Progenitor cell of endocrine pancreas (in vitro differentiated cells): ENCODE measurements around the gene HLA-A. TPM values are rescaled to one million over a fixed set of nuclear protein-coding genes. Genes with fewer than 3 reads are reported as not detected.

Experiments
- DNase-seq: peaks from one replicate; pipeline ENCODE4 v3.0.0; 2021; ENCODE audit warnings: low spot score; ENCODE audit not compliant: unreplicated experiment
- H3K27ac Mint-ChIP-seq: 2 replicates; pipeline ENCODE4 v1.8.0; 2021; ENCODE audit warnings: mild to moderate bottlenecking, moderate library complexity, mixed read lengths
- H3K27me3 Mint-ChIP-seq: 2 replicates; pipeline ENCODE4 v1.8.0; 2021; ENCODE audit warnings: mixed read lengths
- H3K36me3 Mint-ChIP-seq: 2 replicates; pipeline ENCODE4 v1.8.0; 2022; ENCODE audit warnings: mixed read lengths; ENCODE audit not compliant: insufficient read depth
- H3K4me1 Mint-ChIP-seq: 2 replicates; pipeline ENCODE4 v1.8.0; 2021; ENCODE audit warnings: low read depth, mixed read lengths
- H3K4me3 Mint-ChIP-seq: 2 replicates; pipeline ENCODE4 v1.8.0; 2021; ENCODE audit warnings: low read depth, mild to moderate bottlenecking, moderate library complexity, mixed read lengths
- H3K9me3 Mint-ChIP-seq: 2 replicates; pipeline ENCODE4 v1.8.0; 2021; ENCODE audit warnings: low read depth, mixed read lengths
- CTCF ChIP-seq: fragments of 200-600 bp; sonication (generic); IDR thresholded peaks from one replicate; pipeline ENCODE4 v1.5.0; 2021; ENCODE audit warnings: antibody characterized with exemption, mild to moderate bottlenecking; ENCODE audit not compliant: unreplicated experiment
- long read RNA-seq: library from polyadenylated mRNA; unstranded; transcript quantifications from one replicate; pipeline ENCODE4 v2.0.0, GENCODE V29; 2020
- total RNA-seq: library from RNA; stranded (reverse); gene quantifications from 2 replicates; pipeline ENCODE4 v1.2.1, GENCODE V29; 2021

The HLA-A gene
- 198 and 204 TPM in 2 replicates for total RNA-seq
- long read RNA-seq, transcript HLA-A-203 (8 exons, 1,611 nt) = major isoform, 486 of 518 reads
- long read RNA-seq, partial matches to known transcripts = 8 of 518 reads
- long read RNA-seq, other reads (novel, unspliced or antisense) = 24 of 518 reads

GRCh38 chr6:29942275-29943052 is at the start of gene HLA-A:
Gene HLA-A, plus strand, starts transcription at chr6:29942532. Its CDS starts 22 bp downstream, at chr6:29942554.
- Mint-ChIP-seq H3K27me3 (peaks cover 3% of the 10 kb centered on the region), H3K4me3 (peak within 1 kb of the TSS; percentile 90), H3K27ac (peak within 1 kb of the TSS; percentile 93), H3K9me3 (peaks cover 2% of the 10 kb centered on the region), H3K36me3 (peaks cover 10% of the 10 kb centered on the region), H3K4me1 (peaks cover 7% of the 10 kb centered on the region)
- TF ChIP-seq CTCF = no peak
- peak; percentile 77 for DNase-seq

- no peak overlapping the region for H3K27ac Mint-ChIP-seq
- peaks cover 47% of the 10 kb centered on the region for H3K27me3 Mint-ChIP-seq
Observed at GRCh38 chr6:29892696-29893095, 49.6 kb upstream of the HLA-A start.

GRCh38 chr6:29899281-29899680 is 43.1 kb upstream of the HLA-A start:
- Mint-ChIP-seq H3K27ac (no peak overlapping the region), H3K9me3 (peaks cover 6% of the 10 kb centered on the region), H3K4me3 (no peak overlapping the region), H3K36me3 (no peaks in the 10 kb centered on the region), H3K4me1 (no peaks in the 10 kb centered on the region), H3K27me3 (peaks cover 16% of the 10 kb centered on the region)
- TF ChIP-seq CTCF = no peak
- DNase-seq = no peak

More at GRCh38 chr6:29892696-29893095, 49.6 kb upstream of the HLA-A start:
- no peak for DNase-seq
- Mint-ChIP-seq H3K9me3 (peaks cover 3% of the 10 kb centered on the region), H3K4me1 (peaks cover 2% of the 10 kb centered on the region), H3K4me3 (no peak overlapping the region), H3K36me3 (no peaks in the 10 kb centered on the region)
- no peak for TF ChIP-seq CTCF

GRCh38 chr6:29905286-29905685 is 37.0 kb upstream of the HLA-A start:
- H3K27me3 Mint-ChIP-seq = peaks cover 43% of the 10 kb centered on the region
- no peak for TF ChIP-seq CTCF
- H3K4me1 Mint-ChIP-seq = no peaks in the 10 kb centered on the region

GRCh38 chr6:29907637-29908340 is 34.5 kb upstream of the HLA-A start:
- H3K4me3 Mint-ChIP-seq = no peak overlapping the region
- no peaks in the 10 kb centered on the region for H3K4me1 Mint-ChIP-seq
- H3K27me3 Mint-ChIP-seq = peaks cover 56% of the 10 kb centered on the region
- peaks cover 3% of the 10 kb centered on the region for H3K9me3 Mint-ChIP-seq
- no peak overlapping the region for H3K27ac Mint-ChIP-seq
- no peak for TF ChIP-seq CTCF
- H3K36me3 Mint-ChIP-seq = no peaks in the 10 kb centered on the region
- no peak for DNase-seq

More at GRCh38 chr6:29905286-29905685, 37.0 kb upstream of the HLA-A start:
- no peak for DNase-seq
- peaks cover 3% of the 10 kb centered on the region for H3K9me3 Mint-ChIP-seq
- H3K4me3 Mint-ChIP-seq = no peak overlapping the region
- no peak overlapping the region for H3K27ac Mint-ChIP-seq
- no peaks in the 10 kb centered on the region for H3K36me3 Mint-ChIP-seq
